Epidermal melanocyte (primary cell): ENCODE measurements around the gene TLR9.

Source experiments
- DNase-seq: peaks from one replicate; pipeline ENCODE4 v3.0.0; 2011; ENCODE audit warnings: low spot score; ENCODE audit not compliant: insufficient read length

Gene TLR9

DNA sequence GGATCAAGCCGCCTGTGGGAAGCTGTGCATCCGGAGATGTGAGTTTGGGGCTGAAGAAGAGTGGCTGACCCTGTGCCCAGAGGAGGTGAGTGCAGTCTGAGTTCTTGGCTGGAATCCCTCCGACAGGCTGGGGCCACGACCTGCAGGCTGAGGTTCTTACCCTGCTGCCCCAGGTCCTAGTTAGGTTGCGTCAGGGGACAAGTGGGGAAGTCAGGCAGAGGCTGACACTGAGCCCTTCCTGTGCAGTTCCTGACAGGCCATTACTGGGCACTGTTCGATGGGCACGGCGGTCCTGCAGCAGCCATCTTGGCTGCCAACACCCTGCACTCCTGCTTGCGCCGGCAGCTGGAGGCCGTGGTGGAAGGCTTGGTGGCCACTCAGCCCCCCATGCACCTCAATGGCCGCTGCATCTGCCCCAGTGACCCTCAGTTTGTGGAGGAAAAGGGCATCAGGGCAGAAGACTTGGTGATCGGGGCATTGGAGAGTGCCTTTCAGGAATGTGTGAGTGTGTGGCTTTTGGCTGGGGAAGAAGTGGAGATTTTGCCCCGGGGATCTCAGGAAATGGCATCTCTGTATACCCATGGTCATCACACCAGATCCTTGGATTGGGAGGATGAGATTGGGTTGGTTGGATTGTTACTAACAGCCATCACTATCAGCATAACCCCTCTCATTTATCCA, 21.4 kb upstream of the TLR9 start:
- no peak for DNase-seq

DNA sequence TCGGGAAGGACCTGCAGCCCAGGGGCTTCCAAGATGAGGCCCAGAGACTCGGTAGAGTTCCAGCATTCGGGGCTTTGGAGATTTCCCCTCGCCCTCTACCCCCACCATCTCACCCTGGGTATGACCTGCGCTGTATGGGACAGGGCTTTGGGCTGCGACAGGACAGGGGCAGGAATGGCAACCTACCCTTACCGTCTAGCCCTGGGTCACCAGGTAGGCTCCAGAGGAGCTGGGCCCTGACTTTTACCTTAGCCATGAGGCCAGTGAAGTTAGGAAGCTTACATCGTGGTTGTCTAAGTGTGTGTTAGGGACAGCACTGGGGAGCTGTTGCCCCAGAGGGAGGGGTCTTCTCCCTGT, 20.8 kb upstream of the TLR9 start:
- no peak for DNase-seq

DNA sequence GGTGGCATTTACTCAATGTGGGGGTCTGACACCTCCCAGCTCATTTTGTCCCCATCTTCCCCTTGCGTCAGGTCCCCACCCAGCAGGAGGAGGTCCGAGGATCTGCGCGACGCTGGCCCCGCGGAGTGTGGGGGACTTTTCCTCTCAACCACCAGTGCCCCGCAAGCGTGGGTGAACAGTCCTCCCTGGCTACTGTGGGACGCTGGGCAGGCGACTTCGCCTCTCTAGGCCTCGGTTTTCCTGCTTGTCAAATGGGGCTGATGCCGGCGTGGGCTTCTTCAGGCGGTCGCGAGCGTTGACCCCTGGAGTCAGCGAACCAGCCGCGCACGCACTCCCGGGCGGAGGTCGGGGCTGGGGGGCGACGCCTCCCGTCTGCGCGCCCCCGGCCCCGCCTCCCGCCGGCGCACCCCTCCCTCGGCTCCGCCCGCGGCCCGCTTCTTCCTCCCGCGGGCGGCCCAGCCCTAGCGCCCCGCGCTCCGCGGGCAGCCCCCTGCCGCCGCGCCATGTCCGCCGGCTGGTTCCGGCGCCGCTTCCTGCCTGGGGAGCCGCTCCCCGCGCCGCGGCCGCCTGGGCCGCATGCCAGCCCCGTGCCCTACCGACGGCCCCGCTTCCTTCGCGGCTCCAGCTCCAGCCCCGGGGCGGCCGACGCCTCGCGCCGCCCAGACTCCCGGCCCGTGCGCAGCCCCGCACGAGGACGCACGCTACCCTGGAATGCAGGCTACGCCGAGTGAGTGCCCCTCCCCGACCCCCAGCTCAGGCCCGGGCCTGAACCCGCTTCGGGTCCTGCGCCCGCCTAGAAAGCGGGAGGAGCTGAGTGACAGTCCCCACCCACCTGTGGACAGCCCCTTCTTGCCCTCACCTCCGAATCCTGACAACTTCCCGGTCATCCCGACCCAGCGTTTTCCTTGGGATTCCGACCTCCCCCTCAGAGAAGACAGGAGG, 20.1 kb upstream of the TLR9 start, which contains the start of gene PPM1M:
Gene PPM1M, plus strand, starts transcription at position 438 of the 942 bp plus-strand sequence. Its CDS starts 66 bp downstream, at position 504.
- DNase-seq, result peak; percentile 74

DNA sequence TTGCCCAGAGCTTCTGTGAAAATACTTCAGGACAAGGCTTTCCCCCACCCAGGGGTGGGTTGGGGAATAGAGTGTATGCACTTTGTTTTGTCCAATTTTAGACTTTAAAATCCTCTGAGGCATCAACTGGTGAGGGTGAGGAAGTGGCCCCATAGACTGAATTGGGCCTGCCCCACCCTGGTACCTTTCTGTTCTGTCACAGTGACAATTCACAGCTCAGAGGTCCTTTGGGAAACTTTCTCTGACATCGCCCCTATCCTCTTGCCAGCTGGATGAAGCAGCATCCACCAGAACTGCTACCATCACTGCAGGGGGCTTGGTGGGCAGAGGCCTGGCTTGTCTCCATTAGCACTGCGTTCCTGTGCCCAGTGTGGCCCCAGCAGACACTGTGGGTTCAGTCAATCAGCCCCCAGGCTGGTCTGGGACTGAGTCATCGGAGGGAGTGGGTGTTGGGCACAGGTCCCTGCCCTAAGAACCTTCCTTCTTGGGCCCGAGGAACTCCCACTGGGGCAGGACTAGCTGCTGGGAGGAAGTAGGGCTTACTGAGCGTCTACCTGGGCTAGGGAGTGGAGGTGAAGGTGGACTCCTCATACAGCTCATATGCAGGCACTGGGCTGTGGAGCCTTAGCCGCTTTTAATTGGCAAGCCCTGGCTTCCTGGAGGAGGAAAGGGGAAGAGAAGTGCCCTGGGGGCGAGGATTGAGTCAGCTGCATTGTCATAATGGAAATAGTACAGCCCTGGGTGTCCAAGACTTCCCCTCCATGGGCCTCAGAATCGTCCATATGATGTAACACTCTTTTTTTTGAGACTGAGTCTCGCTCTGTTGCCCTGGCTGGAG, 18.6 kb upstream of the TLR9 start:
- DNase-seq, result no peak

DNA sequence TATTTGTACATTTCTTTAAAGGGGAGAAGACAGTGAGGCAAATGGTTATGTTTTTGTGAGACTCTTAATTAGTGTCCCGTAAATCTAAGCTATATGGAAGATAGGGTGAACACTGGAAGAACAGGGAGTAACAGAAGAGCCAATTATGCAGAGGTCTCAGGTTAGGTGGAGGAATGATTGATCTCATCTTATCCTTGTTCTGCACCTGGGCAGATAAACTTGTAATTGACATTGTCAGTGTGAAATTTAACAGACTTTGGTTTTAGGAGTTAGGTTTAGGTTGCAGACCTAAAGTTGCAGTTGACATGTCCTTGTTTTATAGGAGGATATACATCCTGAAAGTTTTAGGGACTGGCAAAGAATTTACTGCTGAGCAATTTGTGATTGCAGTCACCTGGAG, 16.6 kb upstream of the TLR9 start:
- no peak for DNase-seq

DNA sequence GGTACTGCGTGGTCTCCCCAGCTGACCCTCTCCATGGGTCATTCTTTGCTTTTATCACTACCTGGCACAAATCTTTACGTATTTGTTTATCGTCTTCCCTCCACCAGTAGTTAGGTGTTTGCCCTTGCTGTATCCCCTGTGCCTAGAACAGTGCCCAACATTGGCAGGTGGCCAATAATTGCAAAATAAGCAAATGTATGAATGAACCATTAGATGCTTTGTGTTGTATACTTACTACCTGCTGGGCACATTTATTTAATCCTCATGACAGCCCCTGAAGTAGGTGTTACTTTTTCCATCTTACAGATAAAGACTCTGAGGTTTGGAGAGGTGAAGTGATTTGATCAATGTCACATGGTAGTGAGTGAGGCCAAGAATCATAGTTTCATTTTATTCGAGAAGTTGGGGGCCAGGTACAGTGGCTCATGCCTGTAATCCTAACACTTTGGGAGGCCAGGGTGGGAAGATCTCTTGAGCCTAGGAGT, 15.5 kb upstream of the TLR9 start:
- no peak for DNase-seq

DNA sequence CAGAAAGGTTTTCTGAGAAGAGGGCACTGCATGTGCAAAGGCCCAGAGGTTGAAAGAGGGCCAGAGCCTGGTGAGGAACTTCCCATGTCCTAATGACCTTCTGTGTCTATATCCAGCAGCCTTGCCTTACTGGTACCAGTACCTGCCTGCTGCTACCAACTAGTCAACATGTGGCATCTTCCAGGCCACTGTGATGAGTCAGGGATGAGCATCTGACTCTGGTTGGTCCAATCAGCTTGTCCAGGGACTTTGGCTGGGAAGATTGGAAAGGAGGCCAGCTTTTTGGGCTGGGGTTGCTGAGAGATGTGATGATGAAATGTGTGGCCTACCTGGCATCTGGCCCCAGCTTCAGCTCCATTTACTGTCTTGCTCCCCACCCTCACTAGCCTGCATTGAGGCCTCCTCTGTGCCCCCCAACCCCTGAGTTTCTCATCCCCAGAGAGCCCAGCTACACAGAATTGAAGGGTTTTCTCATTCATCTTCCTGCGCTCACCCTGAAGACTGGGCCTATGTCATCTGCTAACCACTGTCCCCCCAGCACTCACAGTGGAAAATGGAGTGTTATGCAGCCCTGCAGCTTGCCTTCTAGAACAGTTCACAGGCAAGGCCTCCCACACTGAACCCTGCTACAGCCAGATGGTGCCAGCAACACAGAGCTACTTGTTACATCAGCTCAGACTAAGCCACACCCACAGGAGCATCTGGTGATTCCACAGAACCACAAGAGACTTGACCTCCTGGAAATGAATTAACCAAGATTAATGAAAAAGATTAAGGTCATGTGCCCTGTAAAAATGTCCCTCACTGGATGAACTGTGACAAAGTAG, 14.8 kb upstream of the TLR9 start:
- peak; percentile 87 for DNase-seq

DNA sequence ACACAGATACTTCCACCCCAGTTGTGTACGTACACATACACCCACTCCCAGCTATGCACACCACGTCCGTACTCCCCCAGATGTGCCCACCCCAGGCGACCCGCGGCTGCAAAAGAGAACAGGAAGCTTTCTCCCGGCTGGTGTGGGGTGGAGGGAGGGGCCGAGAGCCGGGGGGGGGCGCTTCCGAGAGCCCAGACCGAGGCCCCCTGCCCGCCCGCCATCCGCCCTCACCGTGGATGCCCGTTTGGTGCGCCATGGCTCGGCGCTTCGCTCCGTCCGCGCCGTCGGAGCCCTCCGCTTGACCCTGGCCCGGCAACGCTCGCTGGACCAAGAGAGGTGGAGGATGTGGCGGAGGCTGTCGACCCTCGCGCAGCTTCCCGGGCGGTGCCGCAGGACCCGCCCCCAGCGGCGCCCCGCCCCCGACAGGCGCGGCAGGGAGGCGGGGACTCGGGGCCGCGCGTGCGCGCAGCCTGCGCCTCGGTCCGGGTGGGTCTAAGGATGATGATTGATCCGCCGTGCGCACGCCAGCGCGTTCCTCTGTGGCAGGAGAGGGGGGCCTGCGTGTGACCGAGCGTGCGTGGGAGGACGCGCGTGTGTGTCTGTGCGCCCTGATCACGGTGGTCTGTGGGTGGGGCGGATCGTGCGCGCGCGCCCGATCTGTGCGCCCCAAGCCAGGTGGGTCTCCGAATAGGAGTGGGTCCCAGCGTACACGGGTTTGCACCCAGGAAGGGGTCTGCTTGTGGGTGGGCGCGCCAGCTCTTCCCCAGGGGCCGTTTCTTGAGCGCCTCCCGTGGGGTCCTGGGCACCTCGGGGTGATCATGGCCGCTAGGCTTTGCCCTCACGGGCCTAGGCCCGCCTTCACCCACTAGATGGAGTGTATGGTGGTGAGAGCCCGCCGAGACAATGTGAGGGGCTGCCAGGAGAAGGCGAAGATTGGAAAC, 13.6 kb upstream of the TLR9 start, which contains the start of gene TWF2:
Gene TWF2, minus strand, starts transcription at position 398 of the 941 bp plus-strand sequence. Its CDS starts 142 bp downstream, at position 256.
- DNase-seq, result peak; percentile 98

DNA sequence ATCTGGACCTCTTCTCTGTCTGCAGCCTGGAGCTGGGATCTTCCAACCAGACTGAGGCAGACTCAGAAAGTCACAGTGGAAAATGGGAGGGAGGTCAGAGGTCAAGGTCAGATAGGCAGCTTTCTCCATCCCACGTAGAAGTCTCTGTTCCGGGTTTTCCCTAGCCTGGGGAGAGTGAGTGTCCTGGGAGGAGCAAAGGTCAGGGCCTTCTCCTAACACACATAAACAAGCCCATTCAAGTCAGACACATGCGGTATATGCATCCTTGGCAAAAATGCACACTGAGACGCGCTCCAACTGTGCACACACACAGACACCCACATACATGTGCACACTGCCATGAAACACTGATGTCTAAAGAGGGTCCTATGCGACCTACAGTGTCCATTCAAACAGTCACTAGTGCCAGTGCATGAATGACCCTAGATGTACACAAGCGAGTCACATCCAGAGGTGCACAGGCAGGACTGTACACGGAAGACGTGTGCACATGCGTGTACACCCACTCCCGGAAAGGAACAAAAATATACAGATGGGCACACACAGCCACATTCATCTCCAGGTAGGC, 12.8 kb upstream of the TLR9 start:
- no peak for DNase-seq

DNA sequence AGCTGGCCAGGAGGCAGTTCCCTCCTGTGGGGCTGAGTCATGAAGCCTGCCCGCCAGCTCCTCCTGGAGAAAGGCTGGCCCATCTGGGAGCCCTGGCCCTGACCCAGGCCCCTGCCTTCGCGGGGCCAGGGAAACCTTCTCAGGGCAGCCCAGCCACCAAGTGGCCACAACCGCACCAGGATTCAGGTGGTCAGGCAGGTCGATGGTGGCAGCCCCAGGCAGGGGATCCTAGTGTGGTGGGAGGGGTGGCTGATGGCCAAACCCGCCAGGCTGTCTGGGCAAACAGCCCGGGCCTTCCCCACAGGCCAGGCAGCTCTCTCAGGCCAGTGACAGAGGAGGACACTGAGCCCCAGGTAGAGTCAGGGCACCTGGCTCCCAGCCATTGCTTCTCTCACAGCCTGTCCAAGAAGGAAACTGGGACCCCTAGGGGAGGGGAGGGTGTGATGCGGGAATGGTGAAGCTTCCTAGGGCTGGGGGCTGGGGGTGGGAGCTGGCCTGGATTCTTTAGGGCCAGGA, 12.3 kb upstream of the TLR9 start:
- peak; percentile 86 for DNase-seq

DNA sequence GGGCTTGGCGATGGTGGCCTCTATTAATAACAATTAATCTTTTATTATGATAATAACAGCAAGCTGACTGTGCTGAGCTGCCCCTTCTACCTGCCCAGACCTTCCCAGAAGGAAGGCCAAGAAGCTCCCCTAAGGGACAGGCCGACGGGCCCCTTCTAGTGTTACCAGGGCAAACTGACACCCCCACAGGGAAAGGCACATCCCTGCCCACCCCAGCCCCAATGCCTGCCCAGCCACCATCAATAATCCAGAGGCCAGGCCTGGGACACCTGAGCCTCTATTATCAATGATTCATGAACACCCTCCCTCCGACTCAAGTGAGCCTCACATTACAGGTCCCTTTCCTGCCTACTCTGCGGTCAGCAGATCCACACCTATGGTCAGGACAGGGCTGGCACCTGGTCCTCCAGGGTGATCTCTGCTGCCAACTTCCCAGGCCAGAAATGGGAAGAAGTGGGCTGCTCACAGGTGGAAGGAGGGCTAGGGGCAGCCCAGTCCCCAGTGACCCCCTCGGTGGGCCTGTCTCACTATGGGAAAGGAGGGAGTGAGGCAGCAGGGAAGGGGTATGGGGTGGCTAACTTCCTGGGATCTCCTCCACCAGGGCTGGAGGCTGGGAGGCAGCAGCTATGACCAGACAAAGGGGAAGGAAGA, 11.7 kb upstream of the TLR9 start:
- DNase-seq, result no peak

DNA sequence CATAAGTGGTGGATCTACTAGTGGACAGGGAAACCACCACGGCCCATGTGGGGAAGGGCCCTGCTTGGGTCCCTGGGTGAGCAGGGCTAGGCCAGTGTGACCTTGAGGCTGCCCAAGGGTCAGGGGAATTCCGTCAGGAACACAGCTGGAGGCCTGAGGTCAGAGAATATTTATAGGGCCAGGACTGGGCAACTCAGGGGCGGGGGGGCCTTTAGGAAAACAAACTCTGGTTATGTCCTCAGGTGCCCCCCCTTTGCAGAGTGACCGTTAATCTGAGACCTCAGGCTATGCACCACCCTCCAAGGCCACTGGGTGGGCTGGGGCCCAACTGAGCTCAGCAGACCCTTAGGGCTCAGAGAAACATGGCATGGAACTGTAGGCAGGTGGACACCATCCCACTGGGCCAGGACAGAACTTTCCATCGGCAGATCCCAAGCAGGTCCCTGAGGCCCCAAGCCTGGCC, 11.0 kb upstream of the TLR9 start:
- DNase-seq, result no peak

DNA sequence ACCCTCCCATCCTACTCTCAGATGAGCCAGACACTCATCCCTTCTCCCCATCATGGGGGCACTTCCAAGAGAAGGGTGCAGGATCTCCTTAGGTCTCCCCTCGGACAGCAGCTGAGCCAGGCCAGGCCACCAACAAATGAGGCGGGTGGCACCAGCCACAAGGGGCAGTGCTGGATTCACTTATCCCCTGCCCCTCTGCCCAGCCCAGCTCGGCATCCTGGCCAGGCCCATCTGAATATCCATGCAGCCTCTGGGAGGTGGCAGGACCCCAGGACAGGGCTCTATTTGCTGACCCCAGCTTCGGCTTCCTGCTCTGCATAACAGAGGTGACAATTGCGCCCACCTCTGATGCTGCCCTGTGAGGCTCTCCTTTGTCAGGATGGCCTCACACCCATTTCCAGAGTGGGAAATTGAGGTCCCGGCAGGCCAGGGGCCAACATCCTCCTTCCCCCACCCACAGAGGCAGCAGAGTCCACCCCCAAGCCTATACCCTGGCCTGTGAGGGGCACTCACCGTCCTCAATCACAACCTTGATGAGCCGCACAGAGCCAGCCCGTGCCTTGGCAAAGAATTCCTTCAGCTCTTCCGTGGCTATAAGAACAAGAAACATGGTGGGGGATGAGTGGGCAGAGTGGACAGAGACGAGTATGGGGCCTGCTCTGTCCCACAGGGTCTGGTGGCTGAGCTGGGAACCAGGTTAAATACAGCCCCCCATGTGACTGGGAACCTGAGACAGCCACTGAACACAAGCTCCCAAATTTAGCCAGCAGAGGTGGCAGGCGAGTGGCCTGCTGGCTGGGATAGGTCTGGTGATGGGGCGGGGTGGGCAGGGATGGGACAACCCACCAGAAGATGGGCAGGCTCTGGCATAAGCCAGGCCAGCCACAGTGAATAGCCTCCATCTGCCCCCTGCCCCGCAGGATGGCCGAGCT, 9.3 kb upstream of the TLR9 start:
- no peak for DNase-seq

DNA sequence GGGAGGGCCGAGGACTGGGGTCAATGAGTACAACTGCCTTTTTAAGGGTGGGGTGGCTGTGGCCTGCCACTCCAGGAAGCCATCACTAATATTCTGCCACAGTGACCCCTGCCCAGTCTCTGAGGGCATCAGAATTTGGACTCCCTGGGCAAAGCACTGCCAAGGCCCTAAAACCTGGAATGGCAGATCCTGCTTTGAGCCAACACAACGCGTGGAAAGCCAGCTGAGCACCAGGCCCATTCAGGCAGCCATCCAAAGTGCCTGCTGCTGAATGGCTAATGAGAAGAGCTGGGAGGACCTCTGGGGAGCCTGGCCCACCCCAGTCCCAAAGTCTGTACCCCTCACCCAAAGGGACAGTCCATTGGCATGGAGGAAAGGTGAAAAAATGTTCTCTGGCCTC, 8.5 kb upstream of the TLR9 start:
- no peak for DNase-seq

DNA sequence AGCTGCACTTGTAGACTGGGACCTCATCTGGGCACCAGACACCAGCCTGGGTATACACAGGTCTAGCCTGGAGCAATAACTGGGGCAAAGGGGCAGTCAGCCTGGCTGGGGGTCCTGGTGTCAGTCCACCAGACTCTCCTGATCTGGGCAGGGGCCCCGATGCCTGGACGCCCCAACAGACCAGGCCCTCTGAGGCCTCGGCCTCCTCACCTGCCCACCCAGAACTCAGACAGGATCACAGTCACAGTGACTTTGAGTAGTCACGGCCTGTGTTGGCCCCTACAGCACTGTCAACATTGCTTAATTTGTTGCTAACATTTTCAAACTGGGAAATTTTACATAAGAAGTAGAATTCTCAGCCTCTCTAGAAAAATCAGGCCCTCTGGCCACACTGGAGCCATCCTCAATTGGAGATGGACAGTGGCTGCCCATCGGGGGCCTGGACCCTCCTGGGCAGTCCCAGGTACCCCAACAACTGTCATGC, 7.7 kb upstream of the TLR9 start:
- DNase-seq, result no peak

DNA sequence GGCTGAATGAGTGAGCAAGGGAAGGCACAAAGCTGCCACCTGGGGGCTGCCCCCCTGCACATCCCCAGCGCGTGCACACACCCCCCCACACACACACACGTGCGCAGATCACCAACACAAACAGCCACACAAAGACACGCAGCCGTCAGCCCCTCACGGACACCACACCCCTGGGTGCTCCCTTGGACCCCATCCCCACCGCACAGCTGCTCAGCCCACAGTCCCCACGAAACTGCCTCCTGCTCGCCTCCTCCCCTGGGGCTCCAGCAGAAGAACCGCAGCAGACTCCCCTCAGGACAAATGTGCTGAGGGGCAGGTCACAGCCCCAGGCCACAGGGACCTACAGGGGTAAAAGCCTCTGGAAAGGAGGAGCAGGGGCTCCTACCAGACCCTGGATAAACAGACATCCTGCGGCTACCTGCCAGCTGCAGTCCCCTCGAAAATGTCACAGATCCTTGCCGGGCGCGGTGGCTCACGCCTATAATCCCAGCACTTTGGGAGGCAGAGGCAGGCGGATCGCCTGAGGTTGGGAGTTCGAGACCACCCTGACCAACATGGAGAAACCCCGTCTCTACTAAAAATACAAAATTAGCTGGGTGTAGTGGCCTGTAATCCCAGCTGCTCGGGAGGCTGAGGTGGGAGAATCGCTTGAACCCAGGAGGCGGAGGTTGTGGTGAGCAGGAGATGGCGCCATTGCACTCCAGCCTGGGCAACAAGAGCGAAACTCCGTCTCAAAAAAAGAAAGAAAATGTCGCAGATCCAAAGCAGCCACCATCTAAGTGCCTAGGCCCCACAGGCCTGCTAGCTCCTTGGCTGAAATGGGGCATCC, 7.0 kb upstream of the TLR9 start:
- no peak for DNase-seq
